Endothelial cell of umbilical vein (primary cell): ENCODE measurements around the gene RGSL1. TPM values are rescaled to one million over a fixed set of nuclear protein-coding genes. Genes with fewer than 3 reads are reported as not detected.

Source experiments
- BruUV-seq: library from RNA; stranded (reverse); fragments of 400-500 nt; replicated peaks from 2 replicates; lab custom pipeline; 2021; lab: Mats Ljungman, UMichigan
- CTCF ChIA-PET: fragments of 300-600, 350-600 bp; sonication (Branson Sonifier 250); formaldehyde crosslinking; loops from one replicate; lab custom pipeline; 2021; ENCODE audit warnings: antibody characterized with exemption, inconsistent platforms; lab: Charles Lee
- POLR2A ChIA-PET: fragments of 300-600, 350-600 bp; sonication (Branson Sonifier 250); formaldehyde crosslinking; loops from one replicate; lab custom pipeline; 2021; ENCODE audit warnings: antibody characterized with exemption, inconsistent platforms; lab: Charles Lee
- DNase-seq: peaks from one replicate; pipeline ENCODE4 v3.0.0-alpha.2; 2011; ENCODE audit warnings: low read depth, low spot score
- FAIRE-seq: peaks from 2 replicates; lab custom pipeline; 2011; peaks lifted over from hg19 to GRCh38; lab: Jason Lieb, UNC
- H2AFZ ChIP-seq: 2 replicates; pipeline ENCODE4 v1.6.0; 2012; ENCODE audit warnings: low read depth, low read length, control low read depth, inconsistent platforms
- H3K27ac ChIP-seq: 2 replicates; pipeline ENCODE4 v1.5.1; 2011; ENCODE audit warnings: low read depth, mild to moderate bottlenecking, control low read depth, low read length, moderate library complexity; ENCODE audit not compliant: insufficient read depth
- H3K27me3 ChIP-seq, 2 experiments: 2 replicates each; pipeline versions ENCODE4 v1.6.0 to v1.6.1; 2011; ENCODE audit warnings: low read length in 2 of 2, mixed read lengths in 1 of 2; ENCODE audit not compliant: control insufficient read depth in 2 of 2, insufficient read depth in 2 of 2
- H3K36me3 ChIP-seq, 2 experiments: 2 replicates in 1 of 2; 3 replicates in 1 of 2; pipeline ENCODE4 v1.5.1; 2011; ENCODE audit warnings: low read length in 2 of 2, mild to moderate bottlenecking in 1 of 2, moderate library complexity in 1 of 2; ENCODE audit not compliant: control insufficient read depth in 2 of 2, insufficient read depth in 2 of 2; ENCODE audit errors: extremely low read depth in 1 of 2
- H3K4me1 ChIP-seq: 3 replicates; pipeline ENCODE4 v1.5.1; 2011; ENCODE audit warnings: mild to moderate bottlenecking, low read length; ENCODE audit not compliant: control insufficient read depth, insufficient read depth; ENCODE audit errors: extremely low read depth
- H3K4me2 ChIP-seq: 2 replicates; pipeline ENCODE4 v1.6.1; 2011; ENCODE audit warnings: low read length, control low read depth, mixed read lengths; ENCODE audit not compliant: insufficient read depth
- H3K4me3 ChIP-seq, 3 experiments: fragments of 200-600 bp in 1 of 3; sonication (generic), shearing (Covaris generic) in 1 of 3; replicated peaks in 1 of 3; 2 replicates each; pipeline ENCODE4 v1.5.1; 2011 to 2016; ENCODE audit warnings: control low read depth in 3 of 3, low read length in 3 of 3, mild to moderate bottlenecking in 2 of 3, inconsistent platforms in 1 of 3, low read depth in 1 of 3, moderate library complexity in 1 of 3; ENCODE audit not compliant: insufficient read depth in 1 of 3
- H3K79me2 ChIP-seq: 2 replicates; pipeline ENCODE4 v1.6.0; 2012; ENCODE audit warnings: low read length, inconsistent platforms; ENCODE audit not compliant: control insufficient read depth, insufficient read depth
- H3K9ac ChIP-seq: replicated peaks from 2 replicates; pipeline ENCODE3; 2011; ENCODE audit warnings: low read length, control low read depth; ENCODE audit not compliant: insufficient read depth; ENCODE audit errors: extremely low read depth
- H3K9me1 ChIP-seq: replicated peaks from 3 replicates; pipeline ENCODE4 v1.6.0; 2011; ENCODE audit warnings: mild to moderate bottlenecking, low read length; ENCODE audit not compliant: control insufficient read depth, insufficient read depth; ENCODE audit errors: extremely low read depth
- H3K9me3 ChIP-seq: replicated peaks from 2 replicates; pipeline ENCODE4 v1.5.1; 2012; ENCODE audit warnings: low read length, inconsistent platforms; ENCODE audit not compliant: control insufficient read depth, insufficient read depth
- H4K20me1 ChIP-seq: replicated peaks from 2 replicates; pipeline ENCODE3; 2011; ENCODE audit warnings: mild to moderate bottlenecking, low read length; ENCODE audit not compliant: control insufficient read depth, insufficient read depth; ENCODE audit errors: extremely low read depth
- JUN ChIP-seq: IDR thresholded peaks from 2 replicates; pipeline ENCODE4 v1.6.1; 2011; ENCODE audit warnings: borderline replicate concordance, low read depth; ENCODE audit not compliant: insufficient read length, insufficient read depth
- POLR2A ChIP-seq: IDR thresholded peaks from 2 replicates; pipeline ENCODE4 v1.6.1; 2012; ENCODE audit warnings: low read depth, mild to moderate bottlenecking, control low read depth, low read length
- POLR2AphosphoS5 ChIP-seq: IDR thresholded peaks from 2 replicates; pipeline ENCODE4 v1.6.1; 2012; ENCODE audit warnings: low read depth, mild to moderate bottlenecking, control low read depth, low read length, moderate library complexity; ENCODE audit not compliant: insufficient read depth
- dilution Hi-C: fragments of 300-500 bp; cut with MboI; formaldehyde crosslinking; loops from one replicate; pipeline ENCODE4 v1.15.0; 2019; ENCODE audit warnings: low sequenced_read_pairs; ENCODE audit not compliant: extremely low pct_ligation_motif_present
- intact Hi-C: fragments of 100-400 bp; cut with micrococcal nuclease; formaldehyde crosslinking; loops from one replicate; pipeline ENCODE4 v1.10.0; 2022
- polyA plus RNA-seq, 4 experiments: library from polyadenylated mRNA; depleted of rRNA in 3 of 4; stranded (reverse) in 3 of 4; unstranded in 1 of 4; fragments of >200 nt; gene quantifications; 2 replicates each; pipeline versions ENCODE4 v1.2.1 to v1.2.3, GENCODE V29; 2011 to 2012; ENCODE audit warnings: missing spikeins in 1 of 4
- total RNA-seq: library from RNA; stranded (reverse); gene quantifications from 2 replicates; pipeline ENCODE4 v1.2.3, GENCODE V29; 2021
- TF ChIP-seq, protein P1 (sequence below), 2 donors: IDR thresholded peaks; 1 replicate in 1 of 2; 2 replicates in 1 of 2; pipeline ENCODE4 v1.5.1; 2011; ENCODE audit warnings: low read length in 2 of 2, mild to moderate bottlenecking in 2 of 2, moderate library complexity in 2 of 2, control low read depth in 1 of 2, inconsistent platforms in 1 of 2, low read depth in 1 of 2; ENCODE audit not compliant: insufficient read depth in 1 of 2; ENCODE audit errors: extremely low read depth in 1 of 2

Gene RGSL1
- total and polyA plus RNA-seq, 2 donors (not counting 3 experiments of a cell fraction or from before 2014, with no cell fraction given), result not detected

GRCh38 chr1:182599339-182599738, 149.4 kb downstream of the RGSL1 start:
- peaks cover 18 to 24% of the 10 kb centered on the region in 2 experiments for H3K27me3 ChIP-seq
- H2AFZ ChIP-seq, result no peak overlapping the region
- intact Hi-C loops (loop anchor here (5.0 kb wide), 2 partner anchors 152 to 512 kb away; no protein-coding TSS in a partner anchor), dilution Hi-C loops (no loop called here)
- no peaks in the 10 kb centered on the region for H3K4me1 ChIP-seq
- ChIA-PET POLR2A (no interaction called here), CTCF (interaction anchor here (0.7 to 18.9 kb wide), 7 partner anchors 9 to 241 kb away, joined by 3 to 891 read pairs (median 7); partner anchors contain the start of genes NPL and RNASEL)
- no peak for DNase-seq
- H3K9me3 ChIP-seq, result no peaks in the 10 kb centered on the region
- H3K79me2 ChIP-seq, result no peaks in the 10 kb centered on the region
- H3K4me3 ChIP-seq, result no peak overlapping the region
- H3K9me1 ChIP-seq, result no peaks in the 10 kb centered on the region
- H3K9ac ChIP-seq, result no peak overlapping the region
- no peak overlapping the region for H3K4me2 ChIP-seq
- no peak for FAIRE-seq
- H3K36me3 ChIP-seq, result no peaks in the 10 kb centered on the region
- H4K20me1 ChIP-seq, result peaks cover 2% of the 10 kb centered on the region
- TF ChIP-seq JUN, result no peak
- TF ChIP-seq, protein P1, sequence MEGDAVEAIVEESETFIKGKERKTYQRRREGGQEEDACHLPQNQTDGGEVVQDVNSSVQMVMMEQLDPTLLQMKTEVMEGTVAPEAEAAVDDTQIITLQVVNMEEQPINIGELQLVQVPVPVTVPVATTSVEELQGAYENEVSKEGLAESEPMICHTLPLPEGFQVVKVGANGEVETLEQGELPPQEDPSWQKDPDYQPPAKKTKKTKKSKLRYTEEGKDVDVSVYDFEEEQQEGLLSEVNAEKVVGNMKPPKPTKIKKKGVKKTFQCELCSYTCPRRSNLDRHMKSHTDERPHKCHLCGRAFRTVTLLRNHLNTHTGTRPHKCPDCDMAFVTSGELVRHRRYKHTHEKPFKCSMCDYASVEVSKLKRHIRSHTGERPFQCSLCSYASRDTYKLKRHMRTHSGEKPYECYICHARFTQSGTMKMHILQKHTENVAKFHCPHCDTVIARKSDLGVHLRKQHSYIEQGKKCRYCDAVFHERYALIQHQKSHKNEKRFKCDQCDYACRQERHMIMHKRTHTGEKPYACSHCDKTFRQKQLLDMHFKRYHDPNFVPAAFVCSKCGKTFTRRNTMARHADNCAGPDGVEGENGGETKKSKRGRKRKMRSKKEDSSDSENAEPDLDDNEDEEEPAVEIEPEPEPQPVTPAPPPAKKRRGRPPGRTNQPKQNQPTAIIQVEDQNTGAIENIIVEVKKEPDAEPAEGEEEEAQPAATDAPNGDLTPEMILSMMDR (IDR thresholded peaks at IDR 0.05; ENCODE audit: extremely low read depth in 1 of 2, insufficient read depth in 1 of 2, low read depth in 1 of 2, low read length in 2 of 2), result peak; percentile 11 to 40
- no peak overlapping the region for H3K27ac ChIP-seq
- BruUV-seq, result no TSS peak

DNA sequence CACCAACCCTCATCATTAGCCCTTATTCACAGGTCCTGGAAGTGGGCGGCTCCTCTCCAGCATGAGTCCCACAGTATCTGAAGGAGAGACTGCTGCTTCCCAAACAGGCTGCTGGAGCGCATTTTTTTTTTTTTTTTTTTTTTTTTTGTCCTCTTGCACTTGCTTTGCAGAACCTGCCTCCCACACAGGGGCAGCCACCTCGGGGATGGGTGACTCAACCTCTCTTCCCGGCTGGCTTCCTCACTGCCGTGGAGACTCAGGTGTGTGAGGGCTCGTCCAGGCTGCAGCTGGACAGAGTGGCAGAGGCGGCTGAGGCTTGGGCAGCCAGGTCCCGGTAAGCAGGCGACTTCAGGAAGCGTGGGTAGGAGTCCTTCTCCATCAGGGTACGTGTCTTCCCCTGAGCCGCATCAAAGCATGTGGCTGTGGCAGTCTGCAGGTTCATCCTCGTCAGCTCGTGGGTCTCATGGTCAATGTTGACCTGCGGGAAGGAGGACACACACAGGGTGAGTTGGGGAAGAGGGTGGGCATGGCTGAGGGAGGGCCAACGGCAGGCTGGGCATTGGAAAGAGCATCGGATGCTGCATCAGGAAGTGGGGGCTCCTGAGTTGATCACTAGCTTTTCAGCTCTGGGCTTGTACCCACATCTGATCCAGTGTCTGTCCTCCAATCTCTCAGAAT, 150.2 kb downstream of the RGSL1 start:
- ChIA-PET POLR2A (no interaction called here), CTCF (interaction anchor here (0.7 to 18.9 kb wide), 13 partner anchors 8 to 240 kb away, joined by 3 to 891 read pairs (median 7); partner anchors contain the start of genes NPL and RNASEL)
- no TSS peak for BruUV-seq
- DNase-seq (no peak), FAIRE-seq (no peak)
- Histone ChIP-seq H3K4me3 (no peak overlapping the region), H3K9me3 (no peaks in the 10 kb centered on the region), H3K36me3 (no peaks in the 10 kb centered on the region), H3K9ac (no peak overlapping the region), H3K27ac (no peak overlapping the region), H2AFZ (no peak overlapping the region), H3K27me3 (peaks cover 19 to 24% of the 10 kb centered on the region in 2 experiments), H4K20me1 (peaks cover 2% of the 10 kb centered on the region), H3K9me1 (no peaks in the 10 kb centered on the region), H3K4me1 (no peaks in the 10 kb centered on the region), H3K4me2 (no peak overlapping the region), H3K79me2 (no peaks in the 10 kb centered on the region)
- intact Hi-C loops, result loop anchor here (2.0 to 5.0 kb wide), 2 partner anchors 208 to 239 kb away; partner anchors contain the start of genes DHX9 and GLUL
- dilution Hi-C loops, result no loop called here
- TF ChIP-seq POLR2AphosphoS5, result no peak
- TF ChIP-seq POLR2A, result no peak
